DOHH2 (cell line): Measurements from ENCODE around the gene SMAGP.

Source experiments
- EZH2phosphoT487 ChIP-seq: fragments of 200-600 bp; sonication (generic); IDR thresholded peaks from 2 replicates; pipeline ENCODE4 v1.6.1; 2017; ENCODE audit warnings: borderline replicate concordance, mild to moderate bottlenecking, antibody characterized with exemption, low read length, moderate library complexity, mixed read lengths
- TF ChIP-seq, protein P1 (sequence below): fragments of 200-600 bp; sonication (generic); IDR thresholded peaks from one replicate; pipeline ENCODE4 v1.5.1; 2014; ENCODE audit warnings: antibody characterized with exemption, mild to moderate bottlenecking, low read depth, low read length; ENCODE audit not compliant: poor library complexity, severe bottlenecking

DNA sequence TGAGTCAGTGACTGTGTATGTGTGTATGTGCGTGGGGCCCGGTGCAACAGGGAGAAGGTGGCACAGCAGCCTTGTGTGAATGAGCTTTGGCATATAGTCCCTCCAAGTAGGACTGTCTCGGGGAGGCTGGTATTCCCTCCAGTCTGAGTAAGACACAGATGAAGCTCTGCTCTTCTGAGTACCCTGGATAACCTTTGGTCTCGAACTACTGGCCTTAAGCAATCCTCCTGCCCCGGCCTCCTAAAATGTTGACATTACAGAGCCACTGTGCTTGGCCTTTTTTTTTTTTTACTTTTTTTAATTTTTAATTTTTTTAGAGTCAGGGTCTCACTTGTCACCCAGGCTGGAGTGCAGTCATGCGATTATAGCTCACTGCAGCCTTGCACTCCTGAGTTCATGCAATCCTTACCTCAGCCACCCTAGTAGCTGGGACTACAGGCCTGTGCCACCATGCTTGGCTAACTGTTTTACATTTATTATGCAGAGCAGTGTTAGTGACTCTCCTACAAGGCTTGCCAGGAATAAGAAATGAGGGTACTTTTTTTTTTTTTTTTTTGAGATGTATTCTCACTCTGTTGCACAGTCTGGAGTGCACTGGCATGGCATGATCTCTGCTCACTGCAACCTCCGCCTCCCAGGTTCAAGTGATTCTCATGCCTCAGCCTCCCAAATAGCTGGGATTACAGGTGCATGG lies 41.0 kb downstream of the SMAGP start:
- TF ChIP-seq, protein P1, sequence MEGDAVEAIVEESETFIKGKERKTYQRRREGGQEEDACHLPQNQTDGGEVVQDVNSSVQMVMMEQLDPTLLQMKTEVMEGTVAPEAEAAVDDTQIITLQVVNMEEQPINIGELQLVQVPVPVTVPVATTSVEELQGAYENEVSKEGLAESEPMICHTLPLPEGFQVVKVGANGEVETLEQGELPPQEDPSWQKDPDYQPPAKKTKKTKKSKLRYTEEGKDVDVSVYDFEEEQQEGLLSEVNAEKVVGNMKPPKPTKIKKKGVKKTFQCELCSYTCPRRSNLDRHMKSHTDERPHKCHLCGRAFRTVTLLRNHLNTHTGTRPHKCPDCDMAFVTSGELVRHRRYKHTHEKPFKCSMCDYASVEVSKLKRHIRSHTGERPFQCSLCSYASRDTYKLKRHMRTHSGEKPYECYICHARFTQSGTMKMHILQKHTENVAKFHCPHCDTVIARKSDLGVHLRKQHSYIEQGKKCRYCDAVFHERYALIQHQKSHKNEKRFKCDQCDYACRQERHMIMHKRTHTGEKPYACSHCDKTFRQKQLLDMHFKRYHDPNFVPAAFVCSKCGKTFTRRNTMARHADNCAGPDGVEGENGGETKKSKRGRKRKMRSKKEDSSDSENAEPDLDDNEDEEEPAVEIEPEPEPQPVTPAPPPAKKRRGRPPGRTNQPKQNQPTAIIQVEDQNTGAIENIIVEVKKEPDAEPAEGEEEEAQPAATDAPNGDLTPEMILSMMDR: no peak
- TF ChIP-seq EZH2phosphoT487: no peak
